GM19239 (cell line): ENCODE data around the gene UBE2E3.
"Not testable (repeated sequence)": the region's sequence is repeated elsewhere in the genome, so short reads cannot be mapped to it uniquely, and the experiment has no call there.

Experiments
- DNase-seq: peaks from one replicate; pipeline ENCODE4 v3.0.0; 2011; ENCODE audit warnings: low spot score; ENCODE audit not compliant: insufficient read length
- FAIRE-seq: peaks from 2 replicates; lab custom pipeline; 2011; peaks lifted over from hg19 to GRCh38; lab: Jason Lieb, UNC

UBE2E3 gene

GRCh38 chr2:180980106-180980942, at the start of gene UBE2E3:
Gene UBE2E3, plus strand, starts transcription at chr2:180980605. Its CDS starts 1,438 bp downstream, at chr2:180982043.
- FAIRE-seq: peak; percentile 79

GRCh38 chr2:180931841-180932240, 48.6 kb upstream of the UBE2E3 start:
- DNase-seq: no peak
- FAIRE-seq: no peak

More at GRCh38 chr2:180980106-180980942, at the start of gene UBE2E3:
- peak; percentile 78 for DNase-seq

GRCh38 chr2:180933332-180933731, 47.1 kb upstream of the UBE2E3 start:
- DNase-seq (no peak), FAIRE-seq (no peak)

- DNase-seq: no peak
These were observed 45.5 kb upstream of the UBE2E3 start for GRCh38 chr2:180934911-180935310.

GRCh38 chr2:180937480-180937879, 42.9 kb upstream of the UBE2E3 start:
- DNase-seq, FAIRE-seq: not testable (repeated sequence)

More at GRCh38 chr2:180934911-180935310, 45.5 kb upstream of the UBE2E3 start:
- no peak for FAIRE-seq

- DNase-seq (no peak), FAIRE-seq (no peak)
These were observed 42.0 kb upstream of the UBE2E3 start for GRCh38 chr2:180938451-180938850.

GRCh38 chr2:180943275-180943674, 37.1 kb upstream of the UBE2E3 start:
- FAIRE-seq (no peak), DNase-seq (no peak)

- FAIRE-seq (no peak), DNase-seq (no peak)
These were observed 36.0 kb upstream of the UBE2E3 start for GRCh38 chr2:180944372-180944771.

- no peak for DNase-seq
- no peak for FAIRE-seq
These were observed 33.2 kb upstream of the UBE2E3 start for GRCh38 chr2:180947208-180947689.

- no peak for FAIRE-seq
- DNase-seq: no peak
These were observed 30.5 kb upstream of the UBE2E3 start for GRCh38 chr2:180949896-180950295.

GRCh38 chr2:180952082-180952481, 28.3 kb upstream of the UBE2E3 start:
- FAIRE-seq (no peak), DNase-seq (no peak)

- FAIRE-seq: no peak
These were observed 27.6 kb upstream of the UBE2E3 start for GRCh38 chr2:180952731-180953336.

GRCh38 chr2:180953550-180953949, 26.9 kb upstream of the UBE2E3 start:
- FAIRE-seq (no peak), DNase-seq (no peak)

More at GRCh38 chr2:180952731-180953336, 27.6 kb upstream of the UBE2E3 start:
- DNase-seq: no peak

- FAIRE-seq: no peak
These were observed 25.3 kb upstream of the UBE2E3 start for GRCh38 chr2:180955101-180955500.

GRCh38 chr2:180959787-180960186, 20.6 kb upstream of the UBE2E3 start:
- FAIRE-seq (peak; percentile 4), DNase-seq (no peak)

More at GRCh38 chr2:180955101-180955500, 25.3 kb upstream of the UBE2E3 start:
- DNase-seq: no peak

GRCh38 chr2:180960982-180961381, 19.4 kb upstream of the UBE2E3 start:
- DNase-seq: no peak
- FAIRE-seq: no peak

GRCh38 chr2:180962727-180963314, 17.6 kb upstream of the UBE2E3 start:
- DNase-seq (no peak), FAIRE-seq (no peak)

- FAIRE-seq (no peak), DNase-seq (no peak)
These were observed 14.0 kb upstream of the UBE2E3 start for GRCh38 chr2:180966378-180966777.

GRCh38 chr2:180969124-180969523, 11.3 kb upstream of the UBE2E3 start:
- FAIRE-seq (no peak), DNase-seq (no peak)

GRCh38 chr2:180970016-180970415, 10.4 kb upstream of the UBE2E3 start:
- no peak for DNase-seq
- FAIRE-seq: no peak

GRCh38 chr2:180971811-180972210, 8.6 kb upstream of the UBE2E3 start:
- FAIRE-seq (no peak), DNase-seq (no peak)
